ENCODE results near the gene THSD4. TPM values are rescaled to one million over a fixed set of nuclear protein-coding genes. Genes with fewer than 3 reads are reported as not detected.

The THSD4 gene
- total RNA-seq, 2 experiments from 2014 or later, result not detected

DNA sequence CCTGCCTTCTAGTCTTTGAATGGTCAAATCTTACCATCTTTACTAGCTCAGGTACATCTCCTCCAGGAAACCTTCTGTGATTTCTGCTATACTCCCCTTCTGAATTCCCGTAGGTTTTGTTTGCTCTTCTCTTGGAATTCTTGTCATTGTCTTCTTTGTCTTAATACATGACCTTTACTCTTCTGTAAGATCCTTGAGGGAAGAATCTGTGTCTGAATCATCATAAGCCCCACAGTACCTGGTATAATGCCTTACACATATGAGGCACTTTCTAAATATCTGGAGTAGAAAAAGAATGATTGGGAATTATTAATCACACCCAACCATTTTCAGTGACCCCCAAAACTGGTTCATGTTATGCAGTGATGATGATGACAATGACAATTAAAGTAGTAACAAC is 485.0 kb downstream of the THSD4 start:
- no TSS peak for BruUV-seq (replicated peaks)
- Histone ChIP-seq H3K9me2 (ENCODE audit: insufficient read depth, low read length) (no peaks in the 10 kb centered on the region), H3K4me2 (ENCODE audit: low read length) (no peak overlapping the region), H3K4me3 (ENCODE audit: low read depth, low read length, poor library complexity, severe bottlenecking) (no peak overlapping the region), H3K27ac (ENCODE audit: low read depth, low read length, poor library complexity, severe bottlenecking) (no peak overlapping the region), H4K20me1 (ENCODE audit: insufficient read depth, low read length) (no peaks in the 10 kb centered on the region; the same call in 1 of the 2 replicates), H3K4me1 (ENCODE audit: insufficient read depth, low read length, poor library complexity, severe bottlenecking) (no peaks in the 10 kb centered on the region), H3K9me3 (ENCODE audit: low read length) (no peaks in the 10 kb centered on the region), H3K36me3 (ENCODE audit: insufficient read depth, low read length) (no peaks in the 10 kb centered on the region), H3K79me2 (ENCODE audit: insufficient read depth, low read depth, low read length) (no peaks in the 10 kb centered on the region), H2AFZ (ENCODE audit: low read length) (no peak overlapping the region)
- intact Hi-C loops (cut with micrococcal nuclease; ENCODE audit: unreplicated experiment), result no loop called here
- no peak for DNase-seq (ENCODE audit: low spot score)
- POLR2A ChIA-PET, result interaction anchor here (0.8 kb wide), 1 partner anchor 1579 kb away, joined by 3 read pairs; no protein-coding TSS in a partner anchor
- TF ChIP-seq EZH2phosphoT487 (IDR thresholded peaks at IDR 0.05; ENCODE audit: borderline replicate concordance, low read depth, low read length), result no peak
- TF ChIP-seq, protein P1, sequence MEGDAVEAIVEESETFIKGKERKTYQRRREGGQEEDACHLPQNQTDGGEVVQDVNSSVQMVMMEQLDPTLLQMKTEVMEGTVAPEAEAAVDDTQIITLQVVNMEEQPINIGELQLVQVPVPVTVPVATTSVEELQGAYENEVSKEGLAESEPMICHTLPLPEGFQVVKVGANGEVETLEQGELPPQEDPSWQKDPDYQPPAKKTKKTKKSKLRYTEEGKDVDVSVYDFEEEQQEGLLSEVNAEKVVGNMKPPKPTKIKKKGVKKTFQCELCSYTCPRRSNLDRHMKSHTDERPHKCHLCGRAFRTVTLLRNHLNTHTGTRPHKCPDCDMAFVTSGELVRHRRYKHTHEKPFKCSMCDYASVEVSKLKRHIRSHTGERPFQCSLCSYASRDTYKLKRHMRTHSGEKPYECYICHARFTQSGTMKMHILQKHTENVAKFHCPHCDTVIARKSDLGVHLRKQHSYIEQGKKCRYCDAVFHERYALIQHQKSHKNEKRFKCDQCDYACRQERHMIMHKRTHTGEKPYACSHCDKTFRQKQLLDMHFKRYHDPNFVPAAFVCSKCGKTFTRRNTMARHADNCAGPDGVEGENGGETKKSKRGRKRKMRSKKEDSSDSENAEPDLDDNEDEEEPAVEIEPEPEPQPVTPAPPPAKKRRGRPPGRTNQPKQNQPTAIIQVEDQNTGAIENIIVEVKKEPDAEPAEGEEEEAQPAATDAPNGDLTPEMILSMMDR (conservative IDR thresholded peaks at IDR 0.05; ENCODE audit: low read length), result no peak
- CTCF ChIA-PET (ENCODE audit: unreplicated experiment), result no interaction called here

DNA sequence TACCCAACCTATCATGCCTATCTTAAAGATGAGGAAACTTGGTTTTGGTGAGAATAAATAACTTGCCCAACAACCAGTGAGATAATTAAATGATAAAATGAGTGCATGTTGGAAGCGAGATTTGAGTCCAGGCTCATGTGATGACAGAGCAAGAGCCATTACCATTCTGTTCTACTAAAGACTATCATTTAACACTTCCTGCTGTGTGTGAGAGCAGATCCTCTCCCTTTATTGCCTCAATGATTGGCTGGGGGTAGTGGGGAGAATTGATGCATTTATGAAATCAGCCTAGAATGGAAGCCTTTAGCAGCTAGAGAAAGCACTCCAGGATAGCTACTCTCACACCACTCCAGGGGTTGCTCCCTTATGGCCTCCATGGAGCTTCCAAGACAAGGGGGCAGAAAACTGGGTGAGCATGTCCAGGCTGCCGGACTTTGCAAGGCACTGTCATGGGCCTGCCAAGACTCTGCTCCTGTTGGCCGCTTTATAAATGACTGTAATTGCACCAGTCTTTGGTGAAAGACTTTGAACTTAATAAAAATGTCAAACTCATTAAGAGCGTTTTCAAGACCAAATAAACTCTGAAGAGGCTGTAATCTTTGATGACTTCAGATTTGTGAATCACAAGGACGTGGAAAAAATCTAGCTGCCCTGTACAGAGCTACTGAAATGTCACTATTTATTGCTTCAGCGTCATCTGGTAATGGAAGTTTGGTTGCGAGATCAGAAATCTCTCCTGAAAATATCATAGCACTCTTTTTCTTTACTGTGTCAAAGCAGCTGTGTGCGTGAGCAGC is 486.0 kb downstream of the THSD4 start:
- H3K27ac ChIP-seq (ENCODE audit: low read depth, low read length, poor library complexity, severe bottlenecking), result no peak overlapping the region
- TF ChIP-seq, protein P1 (conservative IDR thresholded peaks at IDR 0.05; ENCODE audit: low read length), result no peak
- no peak for TF ChIP-seq EZH2phosphoT487 (IDR thresholded peaks at IDR 0.05; ENCODE audit: borderline replicate concordance, low read depth, low read length)
- intact Hi-C loops (cut with micrococcal nuclease; ENCODE audit: unreplicated experiment), result no loop called here
- no peak for DNase-seq (ENCODE audit: low spot score)
- H3K4me3 ChIP-seq (ENCODE audit: low read depth, low read length, poor library complexity, severe bottlenecking), result no peak overlapping the region
- H3K4me1 ChIP-seq (ENCODE audit: insufficient read depth, low read length, poor library complexity, severe bottlenecking), result no peaks in the 10 kb centered on the region
- H2AFZ ChIP-seq (ENCODE audit: low read length), result no peak overlapping the region
- H3K9me2 ChIP-seq (ENCODE audit: insufficient read depth, low read length), result no peaks in the 10 kb centered on the region
- CTCF ChIA-PET (ENCODE audit: unreplicated experiment), result no interaction called here
- H3K79me2 ChIP-seq (ENCODE audit: insufficient read depth, low read depth, low read length), result no peaks in the 10 kb centered on the region
- H3K9me3 ChIP-seq (ENCODE audit: low read length), result no peaks in the 10 kb centered on the region
- H4K20me1 ChIP-seq (ENCODE audit: insufficient read depth, low read length), result no peaks in the 10 kb centered on the region; the same call in 1 of the 2 replicates
- BruUV-seq (replicated peaks), result no TSS peak
- POLR2A ChIA-PET, result no interaction called here
- H3K4me2 ChIP-seq (ENCODE audit: low read length), result no peak overlapping the region
- H3K36me3 ChIP-seq (ENCODE audit: insufficient read depth, low read length), result no peaks in the 10 kb centered on the region

DNA sequence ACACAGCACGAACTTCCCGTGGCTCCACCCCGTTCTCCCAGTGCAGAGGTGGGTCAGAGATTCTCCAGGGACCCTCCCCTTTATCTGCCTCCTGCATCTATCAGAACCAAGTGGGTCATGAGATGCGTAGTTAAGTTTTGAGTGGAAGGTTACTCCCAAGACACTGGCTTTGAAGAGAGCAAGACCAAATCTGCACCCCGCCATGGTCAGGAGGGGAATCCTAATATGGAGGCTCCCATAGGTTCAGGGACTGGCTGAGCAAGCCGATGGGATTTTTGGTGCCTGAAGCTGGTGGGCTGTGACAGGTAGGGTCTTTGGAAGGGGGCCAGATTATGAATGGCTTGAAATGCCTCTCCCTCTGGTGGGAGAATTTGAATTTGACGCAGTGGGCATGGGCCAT is 488.1 kb downstream of the THSD4 start:
- Histone ChIP-seq H3K4me3 (ENCODE audit: low read depth, low read length, poor library complexity, severe bottlenecking) (no peak overlapping the region), H3K79me2 (ENCODE audit: insufficient read depth, low read depth, low read length) (no peaks in the 10 kb centered on the region), H4K20me1 (ENCODE audit: insufficient read depth, low read length) (no peaks in the 10 kb centered on the region; the same call in 1 of the 2 replicates), H3K4me1 (ENCODE audit: insufficient read depth, low read length, poor library complexity, severe bottlenecking) (no peaks in the 10 kb centered on the region), H3K4me2 (ENCODE audit: low read length) (no peak overlapping the region), H3K27ac (ENCODE audit: low read depth, low read length, poor library complexity, severe bottlenecking) (no peak overlapping the region), H3K9me3 (ENCODE audit: low read length) (no peaks in the 10 kb centered on the region), H3K36me3 (ENCODE audit: insufficient read depth, low read length) (no peaks in the 10 kb centered on the region), H3K9me2 (ENCODE audit: insufficient read depth, low read length) (no peaks in the 10 kb centered on the region), H2AFZ (ENCODE audit: low read length) (no peak overlapping the region)
- no peak for DNase-seq (ENCODE audit: low spot score)
- TF ChIP-seq, protein P1 (conservative IDR thresholded peaks at IDR 0.05; ENCODE audit: low read length), result no peak
- no peak for TF ChIP-seq EZH2phosphoT487 (IDR thresholded peaks at IDR 0.05; ENCODE audit: borderline replicate concordance, low read depth, low read length)
- ChIA-PET CTCF (ENCODE audit: unreplicated experiment) (no interaction called here), POLR2A (no interaction called here)
- BruUV-seq (replicated peaks), result no TSS peak
- intact Hi-C loops (cut with micrococcal nuclease; ENCODE audit: unreplicated experiment), result no loop called here
